SK-N-SH (cell line): ENCODE results near the gene SMYD1. TPM values are rescaled to one million over a fixed set of nuclear protein-coding genes. Genes with fewer than 3 reads are reported as not detected.

Experiments used
- CTCF ChIA-PET: fragments of 300-600, 350-600 bp; formaldehyde crosslinking; extraction: SDS; loops from one replicate; lab custom pipeline; 2021; lab: Yijun Ruan, JAX
- POLR2A ChIA-PET: fragments of 350-600 bp; sonication (Branson Sonifier 250); formaldehyde crosslinking; extraction: SDS; loops from one replicate; lab custom pipeline; 2020; ENCODE audit warnings: antibody characterized with exemption, inconsistent platforms; lab: Yijun Ruan, JAX
- DNase-seq: peaks from one replicate; pipeline ENCODE4 v3.0.0; 2012
- H2AFZ ChIP-seq: fragments of 200-600 bp; sonication (generic); 2 replicates; pipeline ENCODE4 v1.8.1; 2016; ENCODE audit warnings: antibody characterized with exemption, mild to moderate bottlenecking, low read depth
- H3F3A ChIP-seq: fragments of 200-600 bp; sonication (generic); replicated peaks from 2 replicates; pipeline ENCODE3; 2016; ENCODE audit warnings: antibody characterized with exemption, mild to moderate bottlenecking; ENCODE audit not compliant: insufficient read depth
- H3K27ac ChIP-seq, 2 experiments: fragments of 200-500 bp in 1 of 2; fragments of 200-600 bp in 1 of 2; sonication (Bioruptor generic) in 1 of 2; sonication (generic), shearing (Covaris generic) in 1 of 2; 2 replicates each; pipeline versions ENCODE4 v1.5.1 to v1.6.1; 2014 to 2016; ENCODE audit warnings: low read depth in 2 of 2, inconsistent platforms in 1 of 2, low read length in 1 of 2, mild to moderate bottlenecking in 1 of 2, mixed read lengths in 1 of 2
- H3K27me3 ChIP-seq: fragments of 200-600 bp; sonication (generic), shearing (Covaris generic); 2 replicates; pipeline ENCODE4 v1.6.1; 2016; ENCODE audit warnings: mixed run types; ENCODE audit not compliant: insufficient read depth
- H3K36me3 ChIP-seq, 2 experiments: fragments of 200-500 bp in 1 of 2; fragments of 200-600 bp in 1 of 2; sonication (Bioruptor generic) in 1 of 2; sonication (generic) in 1 of 2; replicated peaks in 1 of 2; 2 replicates each; pipeline versions ENCODE3 to v1.5.1; 2014 to 2016; ENCODE audit warnings: low read length in 1 of 2, mild to moderate bottlenecking in 1 of 2; ENCODE audit not compliant: insufficient read depth in 2 of 2, control insufficient read depth in 1 of 2
- H3K4me1 ChIP-seq, 2 experiments: fragments of 200-500 bp in 1 of 2; fragments of 200-600 bp in 1 of 2; sonication (Bioruptor generic) in 1 of 2; sonication (generic), shearing (Covaris generic) in 1 of 2; 2 replicates each; pipeline versions ENCODE4 v1.5.1 to v1.6.1; 2014 to 2016; ENCODE audit warnings: low read depth in 1 of 2, low read length in 1 of 2, mixed run types in 1 of 2; ENCODE audit not compliant: insufficient read depth in 2 of 2, control insufficient read depth in 1 of 2
- H3K4me2 ChIP-seq: fragments of 200-600 bp; sonication (generic), shearing (Covaris generic); 2 replicates; pipeline ENCODE4 v1.6.1; 2017; ENCODE audit warnings: mixed run types
- H3K4me3 ChIP-seq, 2 experiments: fragments of 200-500 bp in 1 of 2; fragments of 200-600 bp in 1 of 2; sonication (Bioruptor generic) in 1 of 2; sonication (generic), shearing (Covaris generic) in 1 of 2; 2 replicates each; pipeline versions ENCODE4 v1.5.1 to v1.8.1; 2014 to 2016; ENCODE audit warnings: low read depth in 2 of 2, inconsistent platforms in 1 of 2, low read length in 1 of 2, mild to moderate bottlenecking in 1 of 2, mixed read lengths in 1 of 2, moderate library complexity in 1 of 2
- H3K79me2 ChIP-seq: fragments of 200-600 bp; sonication (generic); 2 replicates; pipeline ENCODE4 v1.8.1; 2017; ENCODE audit warnings: mild to moderate bottlenecking; ENCODE audit not compliant: insufficient read depth
- H3K9ac ChIP-seq: fragments of 200-600 bp; sonication (generic); 2 replicates; pipeline ENCODE4 v1.6.1; 2017; ENCODE audit warnings: mixed run types
- H3K9me2 ChIP-seq: fragments of 200-600 bp; sonication (generic); 2 replicates; pipeline ENCODE4 v1.6.1; 2017; ENCODE audit warnings: mixed run types
- H3K9me3 ChIP-seq: fragments of 200-600 bp; sonication (generic); 2 replicates; pipeline ENCODE4 v1.6.1; 2017; ENCODE audit warnings: mixed run types, mild to moderate bottlenecking, moderate library complexity
- H4K20me1 ChIP-seq: fragments of 200-600 bp; sonication (generic); 2 replicates; pipeline ENCODE4 v1.6.1; 2017; ENCODE audit warnings: mild to moderate bottlenecking, mixed run types; ENCODE audit not compliant: insufficient read depth
- CTCF ChIP-seq: fragments of 200-600 bp; sonication (generic); IDR thresholded peaks from 2 replicates; pipeline ENCODE4 v1.6.1; 2017; ENCODE audit warnings: antibody characterized with exemption, mild to moderate bottlenecking, moderate library complexity
- ELF1 ChIP-seq: IDR thresholded peaks from 2 replicates; pipeline ENCODE4 v1.4.0; 2012
- EP300 ChIP-seq, 2 experiments: IDR thresholded peaks; 2 replicates each; pipeline versions ENCODE4 v1.4.0 to v1.6.1; 2012; ENCODE audit warnings: borderline replicate concordance in 1 of 2, low read depth in 1 of 2, low read length in 1 of 2
- FOXJ3 ChIP-seq: sonication (generic); formaldehyde crosslinking; IDR thresholded peaks from 2 replicates; pipeline ENCODE4 v1.5.1; 2020; ENCODE audit warnings: mild to moderate bottlenecking, missing genetic modification reagents
- GATA2 ChIP-seq: sonication (generic); formaldehyde crosslinking; IDR thresholded peaks from 2 replicates; pipeline ENCODE4 v1.5.0; 2020; ENCODE audit warnings: mild to moderate bottlenecking, missing genetic modification reagents
- JUND ChIP-seq: IDR thresholded peaks from 2 replicates; pipeline ENCODE4 v1.4.0; 2012
- NFIC ChIP-seq: IDR thresholded peaks from 2 replicates; pipeline ENCODE4 v1.4.0; 2012; ENCODE audit warnings: borderline replicate concordance
- POLR2AphosphoS5 ChIP-seq: IDR thresholded peaks from 2 replicates; pipeline ENCODE4 v1.6.1; 2012; ENCODE audit warnings: low read depth, low read length
- RAD21 ChIP-seq: IDR thresholded peaks from 2 replicates; pipeline ENCODE4 v1.6.1; 2012; ENCODE audit warnings: mild to moderate bottlenecking, low read length
- SIN3A ChIP-seq: IDR thresholded peaks from 2 replicates; pipeline ENCODE4 v1.6.1; 2012; ENCODE audit warnings: low read depth, mild to moderate bottlenecking, low read length, moderate library complexity, borderline replicate concordance
- ZBTB33 ChIP-seq: IDR thresholded peaks from 2 replicates; pipeline ENCODE4 v1.4.0; 2012; ENCODE audit warnings: low read depth, borderline replicate concordance
- WGBS: methylation state at CpG from one replicate; pipeline ENCODE4 v1.1.6; 2017; ENCODE audit warnings: low lambda C conversion rate; 5-methylcytosine and 5-hydroxymethylcytosine counted together
- polyA plus RNA-seq, 3 experiments: library from polyadenylated mRNA; depleted of rRNA; stranded (reverse); fragments of >200 nt; gene quantifications; 2 replicates each; pipeline ENCODE4 v1.2.3, GENCODE V29; 2012

Gene SMYD1
- polyA plus RNA-seq, 1 of the 3 experiments (the other 2 are of a cell fraction) = not detected

- POLR2A ChIA-PET = no interaction called here
- H3K4me3 ChIP-seq = no peak overlapping the region
Observed at GRCh38 chr2:88114889-88115288, 47.3 kb downstream of the SMYD1 start.

More at GRCh38 chr2:88114889-88115288, 47.3 kb downstream of the SMYD1 start:
- no peak overlapping the region for H3K9ac ChIP-seq
- H3K9me3 ChIP-seq = no peaks in the 10 kb centered on the region
- H3K27ac ChIP-seq = no peak overlapping the region
- DNase-seq = no peak
- no peaks in the 10 kb centered on the region for H3K79me2 ChIP-seq
- WGBS = 25% methylated on average over 5 of the region's 5 CpGs
- no peaks in the 10 kb centered on the region for H4K20me1 ChIP-seq
- no peak overlapping the region for H3K4me2 ChIP-seq
- no peaks in the 10 kb centered on the region for H3K9me2 ChIP-seq
- no peaks in the 10 kb centered on the region; a peak in 1 of 4 replicates for H3K4me1 ChIP-seq
- H2AFZ ChIP-seq = no peak overlapping the region
- H3K36me3 ChIP-seq = no peaks in the 10 kb centered on the region
- H3K27me3 ChIP-seq = peaks cover 4% of the 10 kb centered on the region; the same call in 1 of the 2 replicates
- CTCF ChIA-PET = interaction anchor here (1.1 kb wide), 2 partner anchors 12 to 54 kb away, joined by 3 to 4 read pairs; no protein-coding TSS in a partner anchor
- no peak for TF ChIP-seq POLR2AphosphoS5
- TF ChIP-seq SIN3A = no peak
- TF ChIP-seq ZBTB33 = no peak
- TF ChIP-seq ELF1 = no peak
- no peak for TF ChIP-seq RAD21
- no peak for TF ChIP-seq JUND
- TF ChIP-seq GATA2 (CRISPR knock-in tag) = no peak
- TF ChIP-seq CTCF = no peak
- TF ChIP-seq NFIC = no peak
- no peak for TF ChIP-seq EP300 (IDR thresholded peaks at IDR 0.05; ENCODE audit: borderline replicate concordance in 1 of 2, low read depth in 1 of 2, low read length in 1 of 2)
- no peak for TF ChIP-seq FOXJ3 (CRISPR knock-in tag)
- no peaks in the 10 kb centered on the region for H3F3A ChIP-seq
